Activated CD4-positive, CD25-positive, alpha-beta regulatory T cell treated with anti-CD3 and anti-CD28 coated beads, Interleukin-2, amount 50 U/mL, for 24 hours (primary cell): ENCODE data around the gene TMEM120B.

Source experiments
- ATAC-seq, 2 donors: fragments of 150-1000 bp; cut with Tn5 transposase; one replicate each; pipeline ENCODE4 v1.10.0; 2021; ENCODE audit warnings: mild to moderate bottlenecking in 1 of 2, moderate library complexity in 1 of 2

Gene TMEM120B

DNA sequence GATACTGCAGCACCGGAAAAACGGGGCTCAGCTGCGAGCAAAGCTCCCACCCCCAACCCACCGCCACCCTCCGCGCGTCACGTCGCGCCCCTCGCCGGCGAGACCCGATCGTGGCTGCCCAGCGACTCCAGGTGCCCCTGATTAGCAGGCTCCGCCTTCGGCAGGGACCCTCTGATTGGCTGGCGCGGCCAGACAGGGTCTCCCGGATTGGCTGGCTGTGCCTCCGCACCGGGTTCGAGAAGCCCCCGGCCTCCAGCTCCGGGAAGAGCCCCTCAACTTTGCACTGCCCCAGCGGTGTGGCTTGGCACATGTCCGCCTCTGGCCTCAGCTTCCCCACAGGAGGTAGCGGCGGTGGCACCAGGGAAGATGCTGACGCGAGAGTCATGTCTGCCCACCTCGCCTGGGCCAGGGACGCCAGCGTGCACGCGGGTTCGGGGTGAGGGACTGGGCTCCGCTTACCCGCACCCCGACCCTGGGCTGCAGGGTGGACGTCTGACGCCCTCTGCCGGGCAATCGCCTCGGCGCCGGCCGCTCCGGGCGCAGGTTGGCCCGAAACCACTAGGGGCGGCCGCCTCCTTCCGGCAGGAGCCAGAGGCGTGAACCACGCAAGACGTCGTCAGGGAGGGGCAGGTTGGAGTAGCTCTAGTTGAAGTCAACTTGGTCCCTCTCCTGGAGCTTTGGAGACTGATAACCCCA is 81.4 kb downstream of the TMEM120B start:
- peak; percentile 67 to 72 for ATAC-seq

- ATAC-seq, result peak; percentile 9 to 16
These were observed 82.0 kb downstream of the TMEM120B start for GRCh38 chr12:121794534-121795033.

DNA sequence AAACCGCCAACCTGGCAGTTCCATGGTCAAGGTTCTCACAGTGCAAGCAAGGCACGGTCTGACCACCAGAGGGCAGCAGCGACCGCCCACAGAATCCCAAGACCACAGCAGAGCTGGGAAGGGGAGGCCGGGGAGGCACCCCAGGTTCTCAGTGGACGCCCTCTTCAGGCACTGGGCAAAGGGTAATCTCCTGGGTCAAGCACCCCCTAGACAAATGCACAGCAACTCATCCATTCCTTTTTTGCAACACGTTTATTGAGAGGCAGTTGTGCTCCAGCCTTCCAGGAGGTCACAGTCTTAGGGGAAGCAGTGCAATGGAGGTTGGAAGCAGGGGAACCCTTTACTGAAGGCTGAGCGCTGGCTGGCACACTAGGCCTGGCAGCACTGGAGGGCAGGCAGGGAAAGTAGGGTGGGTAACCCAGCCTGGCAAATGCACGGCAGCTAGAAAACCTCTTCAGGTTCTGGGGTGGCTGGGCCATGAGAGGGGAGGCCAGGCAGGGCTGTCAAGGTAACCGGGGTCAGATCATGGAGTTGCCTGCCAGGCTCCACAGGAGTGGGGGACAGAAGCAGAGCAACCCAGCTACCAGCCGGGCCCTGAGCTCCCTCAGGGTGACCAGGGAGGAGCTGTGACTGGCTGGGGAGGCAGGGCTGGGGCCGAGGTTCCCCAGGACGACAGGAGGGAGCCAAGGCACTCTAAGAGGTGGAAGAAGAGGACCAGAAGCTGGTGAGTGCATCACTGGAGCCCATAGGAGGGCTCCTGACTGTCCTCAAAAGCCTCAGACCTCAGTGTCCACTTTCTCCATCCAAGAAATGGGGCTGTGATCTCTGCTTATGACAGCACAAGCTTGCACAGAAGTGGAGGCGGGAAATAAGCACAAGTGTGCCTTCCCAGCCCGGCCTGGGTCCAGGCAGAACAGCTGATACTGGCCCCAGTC is 82.7 kb downstream of the TMEM120B start:
- peak; percentile 14 for ATAC-seq

GRCh38 chr12:121796855-121797751 is 84.6 kb downstream of the TMEM120B start:
- ATAC-seq, result no peak

- ATAC-seq, result no peak
These were observed 85.6 kb downstream of the TMEM120B start for GRCh38 chr12:121797937-121798786.

DNA sequence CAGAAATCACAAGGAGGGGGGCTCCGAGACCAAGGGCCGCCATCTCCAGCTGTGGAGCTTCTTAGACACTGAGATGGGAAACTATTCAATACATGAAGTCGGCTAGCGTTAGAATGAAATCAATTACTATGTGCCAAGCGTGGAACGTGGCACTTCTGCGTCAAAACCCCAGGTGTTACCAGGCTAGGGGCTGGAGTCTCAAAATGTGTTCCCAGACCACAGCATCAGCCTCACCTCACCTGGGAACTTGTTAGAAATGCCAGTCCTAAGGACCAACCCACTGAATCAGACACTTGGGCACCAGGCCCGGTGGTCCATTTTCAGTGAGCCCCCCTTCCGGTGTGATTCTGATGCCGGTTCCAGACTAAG is 86.2 kb downstream of the TMEM120B start:
- no peak for ATAC-seq

DNA sequence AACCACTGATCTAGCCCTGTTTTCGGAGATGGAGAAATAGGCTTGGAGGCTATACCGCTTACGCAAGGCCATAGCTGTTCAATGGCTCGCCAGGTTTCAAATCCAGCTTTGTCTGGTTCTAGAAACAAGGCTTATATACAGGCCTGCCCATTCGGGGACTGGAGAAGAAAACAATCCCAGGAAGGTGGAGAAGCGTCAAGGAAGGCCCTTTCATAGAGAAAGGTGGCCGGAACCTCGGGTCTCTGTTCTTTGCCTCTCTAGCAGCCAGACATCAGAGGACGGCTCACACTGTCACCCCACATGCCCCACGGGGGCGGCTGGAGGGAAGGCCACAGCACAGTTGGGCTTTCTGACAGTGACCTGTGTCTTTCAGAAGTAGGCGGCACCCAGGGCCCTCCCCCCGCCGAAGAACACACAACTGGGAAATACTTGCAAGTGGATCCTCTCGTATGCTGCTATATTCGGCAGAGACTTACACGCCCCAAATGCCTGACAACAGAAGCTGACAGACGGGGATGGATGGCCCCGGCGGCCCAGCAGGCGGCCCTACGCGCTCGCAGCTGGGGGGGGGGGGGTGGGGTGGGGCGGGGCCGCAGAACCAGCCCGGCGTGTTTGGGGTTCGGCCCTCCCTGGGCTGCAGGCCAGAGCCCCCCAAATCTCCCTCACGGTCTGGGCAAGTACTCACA is 86.7 kb downstream of the TMEM120B start:
- peak in 1 of 2 donors; percentile 11 for ATAC-seq

GRCh38 chr12:121799842-121800693 is 87.5 kb downstream of the TMEM120B start:
- peak; percentile 28 to 45 for ATAC-seq

GRCh38 chr12:121800694-121801594 is 88.4 kb downstream of the TMEM120B start:
- ATAC-seq, result peak; percentile 4 to 5

DNA sequence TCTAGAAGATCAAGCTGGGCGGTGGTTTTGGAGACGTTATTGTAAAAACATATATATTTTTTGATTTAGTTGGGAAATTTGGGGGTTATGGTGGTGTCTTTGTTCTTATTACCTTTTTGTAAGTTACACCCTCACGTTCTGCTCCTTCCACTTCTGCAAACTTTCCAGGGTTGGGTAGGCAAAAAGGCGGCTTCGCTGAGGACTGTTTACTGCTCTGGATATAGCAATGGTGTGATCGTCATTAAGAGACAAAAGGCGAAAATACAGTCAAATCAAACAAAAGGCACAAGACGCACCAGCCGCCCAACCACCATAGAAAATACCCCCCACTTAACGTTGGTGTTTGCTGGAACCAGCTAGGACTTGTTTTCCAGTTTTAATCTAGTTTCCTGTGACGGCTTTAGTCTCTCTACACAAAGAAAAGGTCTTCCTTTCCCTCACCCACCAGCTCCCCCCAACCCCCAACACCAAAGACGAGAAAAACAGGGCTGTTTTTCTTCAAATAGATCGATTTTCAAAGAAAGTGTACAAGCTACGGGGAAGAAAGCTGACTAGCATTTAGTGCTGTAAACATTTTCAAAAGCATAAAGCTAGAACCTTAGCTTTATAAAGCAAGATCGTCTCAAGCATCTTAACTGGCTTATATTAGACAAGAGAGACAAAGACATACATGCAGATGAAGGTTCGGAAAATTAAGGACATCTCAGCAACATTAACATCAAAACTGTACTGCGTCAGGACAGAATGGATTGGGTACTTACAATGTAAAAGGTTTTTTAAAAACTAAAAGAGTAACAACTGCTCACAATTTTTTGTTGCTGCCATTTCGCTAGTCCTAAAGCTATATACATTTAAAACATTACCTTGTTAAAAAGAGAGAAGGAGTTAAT is 89.3 kb downstream of the TMEM120B start:
- peak; percentile 0 to 3 for ATAC-seq

DNA sequence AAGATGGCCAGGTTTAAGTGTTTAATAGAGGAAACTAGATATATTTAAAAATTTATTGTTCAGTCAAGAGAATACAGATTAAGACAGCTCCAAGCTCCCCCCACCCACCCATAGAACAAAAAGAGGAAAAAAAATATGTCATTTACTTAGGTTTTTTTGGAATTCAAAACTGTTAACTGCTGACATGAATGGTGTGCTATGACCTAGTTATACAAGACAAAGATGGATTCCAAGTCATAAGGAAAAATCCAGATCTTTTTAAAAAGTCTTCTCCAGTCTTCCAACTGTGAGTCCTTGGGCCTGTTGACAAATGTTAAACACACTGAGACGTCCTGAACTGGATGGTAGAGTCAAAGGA is 89.9 kb downstream of the TMEM120B start:
- ATAC-seq, result no peak

DNA sequence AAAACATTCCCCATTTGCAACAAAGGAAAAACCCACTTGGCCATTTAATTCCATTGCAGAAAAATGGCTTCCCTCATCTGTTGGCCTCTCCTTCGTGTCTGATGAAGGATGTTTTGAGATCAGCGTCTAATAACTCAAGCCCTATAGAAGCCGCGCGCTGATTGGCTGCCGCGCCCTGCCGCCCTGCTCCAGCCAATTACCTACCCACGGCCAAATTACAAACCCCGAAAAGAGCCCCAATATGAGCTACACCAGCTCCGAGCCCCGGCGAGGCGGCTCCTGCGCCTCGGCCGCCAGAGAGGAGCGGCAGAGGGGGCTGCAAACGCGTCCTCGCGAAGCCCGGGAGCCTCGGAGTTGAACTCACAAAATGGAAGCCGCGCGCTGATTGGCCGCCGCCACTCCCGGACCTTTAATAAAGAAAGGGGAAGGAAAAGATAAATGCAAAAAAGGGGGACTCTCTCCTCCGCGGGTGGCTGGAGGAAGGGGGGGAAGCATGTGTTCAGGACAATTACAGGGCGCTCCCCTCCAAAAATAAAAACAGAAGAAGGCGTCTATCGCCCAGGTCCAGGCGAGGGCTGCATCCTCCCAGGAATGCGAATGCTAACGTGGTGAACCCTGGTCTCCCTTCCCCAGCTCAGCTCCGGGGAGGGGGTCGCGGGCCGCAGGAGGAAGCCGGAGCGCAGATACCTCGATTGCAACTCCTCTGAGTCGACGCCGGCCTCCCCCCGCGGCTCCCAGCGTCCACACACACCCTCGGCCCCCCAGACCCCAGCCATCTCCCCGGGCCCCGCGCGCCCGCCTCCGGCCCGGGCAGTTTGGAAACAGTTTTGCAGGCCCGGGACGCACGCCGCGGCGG is 90.5 kb downstream of the TMEM120B start:
- ATAC-seq, result peak; percentile 59 to 62

DNA sequence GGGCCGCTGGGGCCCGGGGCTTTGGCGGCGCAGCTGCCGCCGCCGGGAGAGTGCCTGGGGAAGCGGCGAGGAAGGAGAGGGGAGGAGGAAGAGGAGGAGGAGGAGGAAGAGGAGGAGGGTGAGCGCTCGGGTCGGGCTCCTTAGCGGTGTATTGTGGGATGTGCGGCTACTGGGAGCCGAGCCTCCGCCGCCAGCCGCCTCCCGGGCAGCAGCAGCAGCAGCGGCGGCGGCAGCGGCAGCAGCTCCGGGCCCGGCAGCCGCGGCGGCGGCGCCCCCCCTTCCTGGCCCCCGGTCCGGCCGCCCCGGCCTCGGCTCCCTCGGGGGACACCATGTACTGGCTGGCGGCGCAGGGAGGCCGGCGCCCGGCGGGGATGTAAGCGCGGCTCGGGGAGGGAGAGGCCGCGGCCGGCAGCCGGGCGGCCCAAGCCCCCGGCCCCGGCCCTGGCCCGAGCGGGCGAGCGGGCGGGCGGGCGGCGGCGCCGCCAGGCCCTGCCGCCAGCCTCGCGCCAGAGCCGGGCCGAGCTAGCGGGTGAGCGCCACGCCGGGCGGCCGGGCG is 91.4 kb downstream of the TMEM120B start, which contains the start of gene SETD1B:
Gene SETD1B (plus strand): TSS at position 149 of the 556 bp plus-strand sequence. CDS start 729 bp downstream, outside the sequence.
- no peak for ATAC-seq

DNA sequence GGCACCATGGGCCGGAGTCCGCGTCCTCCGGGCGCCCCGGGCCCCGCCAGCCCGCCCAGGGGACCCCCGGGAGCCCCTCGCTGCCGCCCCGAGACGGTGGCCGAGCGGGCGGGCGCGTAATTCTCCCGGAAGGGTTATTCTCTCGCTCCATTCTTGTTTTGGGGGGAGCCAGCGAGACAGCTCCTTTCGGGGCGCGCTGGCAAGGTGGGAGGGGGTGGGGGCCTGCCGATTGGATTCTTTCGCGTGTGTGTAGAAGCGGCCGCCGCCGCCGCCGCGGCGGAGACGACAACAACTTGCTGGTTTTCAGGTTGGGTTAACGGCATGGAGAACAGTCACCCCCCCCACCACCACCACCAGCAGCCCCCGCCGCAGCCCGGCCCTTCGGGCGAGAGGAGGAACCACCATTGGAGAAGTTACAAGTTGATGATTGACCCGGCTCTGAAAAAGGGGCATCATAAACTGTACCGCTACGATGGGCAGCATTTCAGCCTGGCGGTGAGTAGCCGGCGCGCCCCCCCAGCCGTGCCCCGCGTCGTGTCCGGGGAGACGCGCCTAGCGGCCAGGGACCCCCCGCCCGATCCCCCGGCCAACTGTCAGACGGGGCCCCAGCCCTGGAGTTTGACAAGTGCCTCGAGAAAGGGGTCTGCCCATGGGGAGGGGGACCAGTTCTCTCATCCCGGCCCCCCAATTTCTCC is 92.0 kb downstream of the TMEM120B start:
- no peak for ATAC-seq

- no peak for ATAC-seq
These were observed 92.8 kb downstream of the TMEM120B start for GRCh38 chr12:121805171-121806008.
